ENCODE data around the gene ZNF688. TPM values are rescaled to one million over a fixed set of nuclear protein-coding genes. Genes with fewer than 3 reads are reported as not detected.

ZNF688 gene
- total and polyA plus RNA-seq, 2 of the 13 experiments (the other 11 are each of a cell fraction or from before 2014, with no cell fraction given): 2.4 to 5.4 TPM

GRCh38 chr16:30571445-30572322 lies at the start of gene ZNF688 (continued):
- TF ChIP-seq ZBTB44 (CRISPR knock-in tag; IDR thresholded peaks at IDR 0.05) (no peak), SCMH1 (CRISPR knock-in tag; IDR thresholded peaks at IDR 0.05; ENCODE audit: borderline replicate concordance) (no peak), ZNF564 (CRISPR knock-in tag; IDR thresholded peaks at IDR 0.05) (peak; percentile 80; the same call in 1 of the 2 replicates), PTBP1 (IDR thresholded peaks at IDR 0.05; ENCODE audit: low read depth, low read length, poor library complexity, severe bottlenecking) (peak; percentile 51), ZNF441 (CRISPR knock-in tag; IDR thresholded peaks at IDR 0.05; ENCODE audit: borderline replicate concordance) (peak; percentile 58; the same call in 1 of the 2 replicates), SAFB2 (CRISPR knock-in tag; IDR thresholded peaks at IDR 0.05; ENCODE audit: borderline replicate concordance, low read depth) (peak; percentile 53; the same call in 1 of the 2 replicates), ZFP90 (CRISPR knock-in tag; IDR thresholded peaks at IDR 0.05; ENCODE audit: borderline replicate concordance) (0 out of 2 replicates have a peak, but pooled peaks have one; percentile 61), RBFOX2 (IDR thresholded peaks at IDR 0.05; ENCODE audit: low read depth, low read length) (peak; percentile 96), PITX1 (CRISPR knock-in tag; IDR thresholded peaks at IDR 0.05) (peak; percentile 39; the same call in 1 of the 2 replicates), HBP1 (CRISPR knock-in tag; IDR thresholded peaks at IDR 0.05; ENCODE audit: low read depth) (peak; percentile 96), ZNF691 (CRISPR knock-in tag; IDR thresholded peaks at IDR 0.05; ENCODE audit: borderline replicate concordance, low read depth) (peak; percentile 34), WIZ (CRISPR knock-in tag; IDR thresholded peaks at IDR 0.05) (no peak), ZFP1 (CRISPR knock-in tag; IDR thresholded peaks at IDR 0.05) (peak; percentile 52; the same call in 1 of the 2 replicates), KMT2A (CRISPR knock-in tag; IDR thresholded peaks at IDR 0.05) (peak; percentile 83; the same call in 1 of the 2 replicates), ZSCAN22 (CRISPR knock-in tag; IDR thresholded peaks at IDR 0.05) (no peak), POLR2G (IDR thresholded peaks at IDR 0.05; ENCODE audit: low read depth, low read length) (peak; percentile 86), HNRNPLL (IDR thresholded peaks at IDR 0.05; ENCODE audit: low read depth, low read length, poor library complexity, severe bottlenecking) (peak; percentile 61)
- TF ChIP-seq, protein P1, sequence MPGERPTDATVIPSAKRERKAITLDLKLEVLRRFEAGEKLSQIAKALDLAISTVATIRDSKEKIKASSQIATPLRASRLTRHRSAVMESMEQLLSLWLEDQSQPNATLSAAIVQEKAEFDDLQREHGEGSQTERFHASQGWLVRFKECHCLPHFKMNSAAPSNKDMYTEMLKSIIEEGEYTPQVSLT (CRISPR knock-in tag; IDR thresholded peaks at IDR 0.05; ENCODE audit: borderline replicate concordance, low read depth): no peak; the same call in 1 of the 2 replicates
- TF ChIP-seq, protein P2, sequence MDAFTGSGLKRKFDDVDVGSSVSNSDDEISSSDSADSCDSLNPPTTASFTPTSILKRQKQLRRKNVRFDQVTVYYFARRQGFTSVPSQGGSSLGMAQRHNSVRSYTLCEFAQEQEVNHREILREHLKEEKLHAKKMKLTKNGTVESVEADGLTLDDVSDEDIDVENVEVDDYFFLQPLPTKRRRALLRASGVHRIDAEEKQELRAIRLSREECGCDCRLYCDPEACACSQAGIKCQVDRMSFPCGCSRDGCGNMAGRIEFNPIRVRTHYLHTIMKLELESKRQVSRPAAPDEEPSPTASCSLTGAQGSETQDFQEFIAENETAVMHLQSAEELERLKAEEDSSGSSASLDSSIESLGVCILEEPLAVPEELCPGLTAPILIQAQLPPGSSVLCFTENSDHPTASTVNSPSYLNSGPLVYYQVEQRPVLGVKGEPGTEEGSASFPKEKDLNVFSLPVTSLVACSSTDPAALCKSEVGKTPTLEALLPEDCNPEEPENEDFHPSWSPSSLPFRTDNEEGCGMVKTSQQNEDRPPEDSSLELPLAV (CRISPR knock-in tag; conservative IDR thresholded peaks at IDR 0.05; ENCODE audit: low read depth): no peak

Data from HepG2 (cell line).